ENCODE data around the gene TP53BP2. TPM values are rescaled to one million over a fixed set of nuclear protein-coding genes. Genes with fewer than 3 reads are reported as not detected.

The TP53BP2 gene
- total and polyA plus RNA-seq, 2 experiments from 2014 or later, result 31.6 to 57.8 TPM

DNA sequence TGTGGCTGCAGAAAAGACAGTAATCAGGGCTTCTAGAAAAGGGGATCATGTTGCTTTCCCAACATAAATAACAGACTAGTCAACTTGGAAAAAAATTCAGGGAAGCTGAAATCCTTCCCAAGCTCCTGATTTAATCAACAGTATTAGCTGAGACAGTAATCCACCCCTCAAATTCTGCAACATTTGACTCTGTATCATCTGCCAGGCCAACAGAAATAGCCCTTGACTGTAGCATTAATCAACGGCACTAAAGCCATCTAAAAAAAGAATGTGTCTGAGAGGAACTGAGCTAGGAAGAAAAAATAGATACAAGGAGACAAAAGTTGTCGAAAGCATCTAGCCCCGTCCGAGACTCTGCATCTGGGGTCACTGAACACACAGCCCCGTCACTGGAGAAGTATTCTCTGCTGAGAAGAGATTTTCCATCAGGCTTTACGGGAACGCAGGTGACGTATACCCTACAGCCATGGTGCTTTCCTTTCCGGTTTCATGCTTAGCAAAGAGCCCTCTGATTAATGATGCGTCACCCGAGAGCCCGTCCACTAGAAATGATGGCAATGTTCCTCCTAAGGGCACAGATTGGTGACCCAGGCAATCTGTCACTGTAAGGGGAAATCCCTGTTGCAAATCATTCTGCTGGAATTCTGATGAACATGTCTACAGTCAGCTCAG, 42.1 kb upstream of the TP53BP2 start:
- WGBS (ENCODE audit: low lambda C conversion rate, missing lambda C conversion rate), result 77% methylated on average over 12 of the region's 12 CpGs
- Histone ChIP-seq H3K4me1 (ENCODE audit: insufficient read depth) (no peaks in the 10 kb centered on the region), H3K27me3 (no peaks in the 10 kb centered on the region), H3K9me2 (replicated peaks; ENCODE audit: insufficient read depth) (no peaks in the 10 kb centered on the region), H3K4me3 (no peak overlapping the region), H4K20me1 (ENCODE audit: insufficient read depth, poor library complexity, severe bottlenecking) (no peaks in the 10 kb centered on the region), H3K36me3 (replicated peaks; ENCODE audit: insufficient read depth, low read depth) (no peaks in the 10 kb centered on the region), H2AFZ (no peak overlapping the region), H3K27ac (peak overlapping the region; percentile 36), H3K79me2 (no peaks in the 10 kb centered on the region), H3K9me3 (ENCODE audit: low read depth) (no peaks in the 10 kb centered on the region), H3K4me2 (no peak overlapping the region)
- TF ChIP-seq EZH2phosphoT487 (IDR thresholded peaks at IDR 0.05; ENCODE audit: low read depth, severe bottlenecking, unreplicated experiment) (no peak), EZH2 (IDR thresholded peaks at IDR 0.05; ENCODE audit: borderline replicate concordance) (no peak)
- TF ChIP-seq, protein P1, sequence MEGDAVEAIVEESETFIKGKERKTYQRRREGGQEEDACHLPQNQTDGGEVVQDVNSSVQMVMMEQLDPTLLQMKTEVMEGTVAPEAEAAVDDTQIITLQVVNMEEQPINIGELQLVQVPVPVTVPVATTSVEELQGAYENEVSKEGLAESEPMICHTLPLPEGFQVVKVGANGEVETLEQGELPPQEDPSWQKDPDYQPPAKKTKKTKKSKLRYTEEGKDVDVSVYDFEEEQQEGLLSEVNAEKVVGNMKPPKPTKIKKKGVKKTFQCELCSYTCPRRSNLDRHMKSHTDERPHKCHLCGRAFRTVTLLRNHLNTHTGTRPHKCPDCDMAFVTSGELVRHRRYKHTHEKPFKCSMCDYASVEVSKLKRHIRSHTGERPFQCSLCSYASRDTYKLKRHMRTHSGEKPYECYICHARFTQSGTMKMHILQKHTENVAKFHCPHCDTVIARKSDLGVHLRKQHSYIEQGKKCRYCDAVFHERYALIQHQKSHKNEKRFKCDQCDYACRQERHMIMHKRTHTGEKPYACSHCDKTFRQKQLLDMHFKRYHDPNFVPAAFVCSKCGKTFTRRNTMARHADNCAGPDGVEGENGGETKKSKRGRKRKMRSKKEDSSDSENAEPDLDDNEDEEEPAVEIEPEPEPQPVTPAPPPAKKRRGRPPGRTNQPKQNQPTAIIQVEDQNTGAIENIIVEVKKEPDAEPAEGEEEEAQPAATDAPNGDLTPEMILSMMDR (IDR thresholded peaks at IDR 0.05; ENCODE audit: poor library complexity), result no peak
- peak; percentile 46 for DNase-seq (ENCODE audit: low spot score)

DNA sequence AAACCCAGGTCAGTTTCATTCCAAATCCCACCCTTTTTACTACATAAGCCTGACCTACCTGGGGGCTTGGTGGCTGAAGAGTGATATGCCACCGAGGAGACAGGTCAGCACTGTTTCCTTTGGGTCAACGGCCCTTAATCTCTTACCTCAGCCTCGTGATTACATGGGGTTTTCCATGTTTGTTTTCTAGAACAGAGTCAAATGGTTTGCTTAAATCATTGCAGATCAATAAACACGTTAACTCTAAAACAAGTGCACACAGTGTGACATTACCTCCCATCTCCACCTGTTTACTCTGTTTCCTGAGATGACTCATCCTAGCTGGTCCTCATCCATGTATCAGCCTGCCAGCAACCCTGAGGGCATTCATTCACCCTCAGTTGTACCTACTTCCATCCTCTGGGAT, 40.8 kb upstream of the TP53BP2 start:
- WGBS (ENCODE audit: low lambda C conversion rate, missing lambda C conversion rate), result 41% methylated on average over 4 of the region's 4 CpGs

DNA sequence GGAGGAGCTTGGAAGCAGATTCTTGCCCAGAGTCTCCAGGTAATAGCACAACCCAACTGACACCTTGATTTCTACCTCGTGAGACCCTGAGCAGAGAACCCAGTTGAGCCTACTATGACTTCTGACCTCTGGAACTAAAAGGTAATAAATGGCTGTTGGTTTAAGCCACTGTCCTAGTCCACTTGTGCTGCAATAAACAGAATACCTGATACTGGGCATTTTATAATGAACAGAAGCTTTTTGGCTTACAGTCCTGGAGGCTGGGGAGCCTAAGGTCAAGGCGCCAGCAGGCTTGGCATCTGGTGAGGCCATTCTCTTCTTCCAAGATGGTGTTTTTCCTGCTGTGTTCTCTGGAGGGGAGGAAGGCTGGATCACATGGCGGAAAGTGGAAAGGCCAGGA, 39.9 kb upstream of the TP53BP2 start:
- WGBS (ENCODE audit: low lambda C conversion rate, missing lambda C conversion rate), result 88% methylated on average over 3 of the region's 3 CpGs

More for the DNA sequence above, 40.8 kb upstream of the TP53BP2 start:
- Histone ChIP-seq H3K9me2 (replicated peaks; ENCODE audit: insufficient read depth) (no peaks in the 10 kb centered on the region), H2AFZ (no peak overlapping the region), H3K9me3 (ENCODE audit: low read depth) (no peaks in the 10 kb centered on the region), H4K20me1 (ENCODE audit: insufficient read depth, poor library complexity, severe bottlenecking) (no peaks in the 10 kb centered on the region), H3K36me3 (replicated peaks; ENCODE audit: insufficient read depth, low read depth) (no peaks in the 10 kb centered on the region), H3K27ac (peak overlapping the region; percentile 46), H3K4me3 (no peak overlapping the region), H3K79me2 (no peaks in the 10 kb centered on the region), H3K27me3 (no peaks in the 10 kb centered on the region), H3K4me2 (no peak overlapping the region), H3K4me1 (ENCODE audit: insufficient read depth) (no peaks in the 10 kb centered on the region)
- TF ChIP-seq EZH2 (IDR thresholded peaks at IDR 0.05; ENCODE audit: borderline replicate concordance) (no peak), EZH2phosphoT487 (IDR thresholded peaks at IDR 0.05; ENCODE audit: low read depth, severe bottlenecking, unreplicated experiment) (no peak)
- peak; percentile 39 for DNase-seq (ENCODE audit: low spot score)

More for the DNA sequence above, 39.9 kb upstream of the TP53BP2 start:
- H3K79me2 ChIP-seq, result no peaks in the 10 kb centered on the region
- no peaks in the 10 kb centered on the region for H3K9me2 ChIP-seq (replicated peaks; ENCODE audit: insufficient read depth)
- H3K9me3 ChIP-seq (ENCODE audit: low read depth), result no peaks in the 10 kb centered on the region
- H3K4me3 ChIP-seq, result no peak overlapping the region
- H3K36me3 ChIP-seq (replicated peaks; ENCODE audit: insufficient read depth, low read depth), result no peaks in the 10 kb centered on the region
- no peak overlapping the region for H2AFZ ChIP-seq
- TF ChIP-seq EZH2 (IDR thresholded peaks at IDR 0.05; ENCODE audit: borderline replicate concordance), result no peak
- TF ChIP-seq, protein P1 (IDR thresholded peaks at IDR 0.05; ENCODE audit: poor library complexity), result no peak
- TF ChIP-seq EZH2phosphoT487 (IDR thresholded peaks at IDR 0.05; ENCODE audit: low read depth, severe bottlenecking, unreplicated experiment), result no peak
- no peaks in the 10 kb centered on the region for H3K4me1 ChIP-seq (ENCODE audit: insufficient read depth)
- no peak overlapping the region for H3K4me2 ChIP-seq
- no peaks in the 10 kb centered on the region for H3K27me3 ChIP-seq
- no peak overlapping the region for H3K27ac ChIP-seq
- no peak for DNase-seq (ENCODE audit: low spot score)
- no peaks in the 10 kb centered on the region for H4K20me1 ChIP-seq (ENCODE audit: insufficient read depth, poor library complexity, severe bottlenecking)
